Glomerular endothelial cell (primary cell): Measurements from ENCODE around the gene GUCY2D. TPM values are rescaled to one million over a fixed set of nuclear protein-coding genes. Genes with fewer than 3 reads are reported as not detected.

Experiments used
- DNase-seq: peaks from one replicate; pipeline ENCODE4 v3.0.0-alpha.2; 2011; ENCODE audit warnings: low read depth, low spot score; ENCODE audit errors: extremely low read depth
- total RNA-seq: library from RNA; depleted of rRNA; stranded (reverse); fragments of >200 nt; gene quantifications from 2 replicates; pipeline ENCODE4 v1.2.3, GENCODE V29; 2015

GUCY2D gene
- total RNA-seq, 1 donor from 2014 or later, result not detected

GRCh38 chr17:8062435-8062806 is 60.0 kb downstream of the GUCY2D start:
- no peak for DNase-seq

- DNase-seq, result no peak
These were observed 60.5 kb downstream of the GUCY2D start for GRCh38 chr17:8062807-8063483.

- no peak for DNase-seq
These were observed 61.5 kb downstream of the GUCY2D start for GRCh38 chr17:8063761-8064534.

- DNase-seq, result no peak
These were observed 62.2 kb downstream of the GUCY2D start for GRCh38 chr17:8064561-8065019.

GRCh38 chr17:8066841-8067775 is 64.7 kb downstream of the GUCY2D start:
- no peak for DNase-seq

- no peak for DNase-seq
These were observed 65.4 kb downstream of the GUCY2D start for GRCh38 chr17:8067806-8068205.

GRCh38 chr17:8068736-8069586 is 66.5 kb downstream of the GUCY2D start:
- no peak for DNase-seq

- no peak for DNase-seq
These were observed 67.1 kb downstream of the GUCY2D start for GRCh38 chr17:8069587-8069860.

Other genes with a start within 250 kb of the GUCY2D start
- 4.9 and 16.3 TPM in 2 replicates for gene KDM6B, start 168.4 kb upstream of the GUCY2D start, total RNA-seq
- 24.8 and 46.8 TPM in 2 replicates for gene TMEM88, start 147.5 kb upstream of the GUCY2D start, total RNA-seq
- 96.0 and 138 TPM in 2 replicates for gene NAA38, start 145.1 kb upstream of the GUCY2D start, total RNA-seq
- 2.7 and 5.8 TPM in 2 replicates for gene CYB5D1, start 144.6 kb upstream of the GUCY2D start, total RNA-seq
- 66.5 and 142 TPM in 2 replicates for gene CHD3, start 113.8 kb upstream of the GUCY2D start, total RNA-seq
- 0.64 and 1.2 TPM in 2 replicates for gene RNF227, start 86.3 kb upstream of the GUCY2D start, total RNA-seq
- 0.12 and 2.1 TPM in 2 replicates for gene KCNAB3, start 72.8 kb upstream of the GUCY2D start, total RNA-seq
- gene TRAPPC1, start 70.7 kb upstream of the GUCY2D start, total RNA-seq, result 100 and 142 TPM in 2 replicates
- gene CNTROB, start 70.4 kb upstream of the GUCY2D start, total RNA-seq, result 16.7 and 18.7 TPM in 2 replicates
- gene ALOX15B, start 36.4 kb downstream of the GUCY2D start, total RNA-seq, result not detected in 2 replicates
- not detected in 2 replicates for gene ALOX12B, start 85.1 kb downstream of the GUCY2D start, total RNA-seq
- gene ALOXE3, start 115.9 kb downstream of the GUCY2D start, total RNA-seq, result not detected in 2 replicates
- gene HES7, start 121.5 kb downstream of the GUCY2D start, total RNA-seq, result not detected in 2 replicates
- 12.5 and 23.7 TPM in 2 replicates for gene PER1, start 149.8 kb downstream of the GUCY2D start, total RNA-seq
- gene VAMP2, start 160.3 kb downstream of the GUCY2D start, total RNA-seq, result 10.6 and 13.2 TPM in 2 replicates
- 24.9 and 25.5 TPM in 2 replicates for gene TMEM107, start 173.8 kb downstream of the GUCY2D start, total RNA-seq
- 12.4 and 14.3 TPM in 2 replicates for gene BORCS6, start 187.6 kb downstream of the GUCY2D start, total RNA-seq
- 9.3 and 24.8 TPM in 2 replicates for gene AURKB, start 208.0 kb downstream of the GUCY2D start, total RNA-seq
- 10.5 and 23.4 TPM in 2 replicates for gene CTC1, start 245.4 kb downstream of the GUCY2D start, total RNA-seq
- gene PFAS, start 246.7 kb downstream of the GUCY2D start, total RNA-seq, result 18.7 and 34.3 TPM in 2 replicates